Measurements from ENCODE around the gene LHPP. TPM values are rescaled to one million over a fixed set of nuclear protein-coding genes. Genes with fewer than 3 reads are reported as not detected.

LHPP gene
- total and polyA plus RNA-seq, 2 experiments from 2014 or later = 19.1 to 40.6 TPM

GRCh38 chr10:124476043-124476725, 14.6 kb downstream of the LHPP start:
- Histone ChIP-seq H3K27ac (no peak overlapping the region), H3K4me1 (ENCODE audit: low read depth) (no peaks in the 10 kb centered on the region), H3K27me3 (no peaks in the 10 kb centered on the region), H3K4me3 (no peak overlapping the region), H3K9me3 (ENCODE audit: low read depth) (no peaks in the 10 kb centered on the region), H3K36me3 (no peaks in the 10 kb centered on the region)
- TF ChIP-seq CTCF (IDR thresholded peaks at IDR 0.05; ENCODE audit: low read depth, low read length) = no peak
- no peak for DNase-seq (ENCODE audit: low read depth in 1 of 2, low spot score in 1 of 2)

DNA sequence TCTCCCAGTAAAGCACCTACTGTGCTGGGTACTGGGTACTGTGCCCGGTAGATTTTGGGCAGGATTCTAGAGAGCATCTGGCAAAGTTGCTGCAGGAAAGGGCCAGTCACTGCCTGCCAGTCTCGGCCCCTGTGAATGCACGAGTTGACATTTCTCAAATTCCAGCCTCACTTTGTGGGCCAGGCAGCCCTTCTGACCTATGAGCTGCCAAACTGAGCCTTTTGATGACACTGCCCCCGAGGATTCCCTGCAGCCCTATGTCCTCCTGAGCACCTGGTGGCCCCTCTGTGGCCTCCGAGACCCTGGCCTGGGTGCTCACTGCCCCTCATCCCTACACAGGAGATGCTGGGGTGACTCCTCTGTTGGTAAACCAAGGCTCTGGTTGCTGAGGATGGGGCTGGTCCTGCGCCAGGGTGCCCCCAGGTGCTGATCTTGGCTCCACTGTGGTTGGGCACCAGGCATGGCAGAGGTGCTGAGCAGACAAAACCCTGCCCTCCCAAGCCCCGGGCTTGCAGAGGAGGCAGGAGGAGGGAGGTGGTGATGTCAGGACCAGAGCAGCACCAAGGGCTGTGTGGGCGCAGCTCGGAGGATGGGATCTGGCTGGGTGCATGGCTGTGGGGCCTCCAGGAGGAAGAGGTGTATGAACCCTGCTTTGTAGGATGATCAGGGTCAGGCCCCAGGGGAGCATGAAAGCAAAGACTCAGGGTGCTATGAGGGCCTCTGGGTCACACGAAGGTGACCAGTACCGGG, 16.2 kb downstream of the LHPP start:
- Histone ChIP-seq H3K9me3 (ENCODE audit: low read depth) (no peaks in the 10 kb centered on the region), H3K4me1 (ENCODE audit: low read depth) (no peaks in the 10 kb centered on the region), H3K36me3 (no peaks in the 10 kb centered on the region), H3K27ac (no peak overlapping the region), H3K27me3 (no peaks in the 10 kb centered on the region), H3K4me3 (no peak overlapping the region)
- TF ChIP-seq CTCF (IDR thresholded peaks at IDR 0.05; ENCODE audit: low read depth, low read length) = no peak
- peak in 1 of 2 donors; percentile 52 for DNase-seq (ENCODE audit: low read depth in 1 of 2, low spot score in 1 of 2)

GRCh38 chr10:124478515-124478914, 16.9 kb downstream of the LHPP start:
- TF ChIP-seq CTCF (IDR thresholded peaks at IDR 0.05; ENCODE audit: low read depth, low read length) = no peak
- Histone ChIP-seq H3K36me3 (no peaks in the 10 kb centered on the region), H3K4me1 (ENCODE audit: low read depth) (no peaks in the 10 kb centered on the region), H3K27me3 (no peaks in the 10 kb centered on the region), H3K4me3 (no peak overlapping the region), H3K9me3 (ENCODE audit: low read depth) (no peaks in the 10 kb centered on the region), H3K27ac (no peak overlapping the region)
- no peak for DNase-seq (ENCODE audit: low read depth in 1 of 2, low spot score in 1 of 2)

GRCh38 chr10:124480860-124481259, 19.2 kb downstream of the LHPP start:
- no peak for DNase-seq (ENCODE audit: low read depth in 1 of 2, low spot score in 1 of 2)
- Histone ChIP-seq H3K27me3 (no peaks in the 10 kb centered on the region), H3K4me1 (ENCODE audit: low read depth) (no peaks in the 10 kb centered on the region), H3K9me3 (ENCODE audit: low read depth) (no peaks in the 10 kb centered on the region), H3K4me3 (no peak overlapping the region), H3K27ac (no peak overlapping the region), H3K36me3 (no peaks in the 10 kb centered on the region)
- no peak for TF ChIP-seq CTCF (IDR thresholded peaks at IDR 0.05; ENCODE audit: low read depth, low read length)

DNA sequence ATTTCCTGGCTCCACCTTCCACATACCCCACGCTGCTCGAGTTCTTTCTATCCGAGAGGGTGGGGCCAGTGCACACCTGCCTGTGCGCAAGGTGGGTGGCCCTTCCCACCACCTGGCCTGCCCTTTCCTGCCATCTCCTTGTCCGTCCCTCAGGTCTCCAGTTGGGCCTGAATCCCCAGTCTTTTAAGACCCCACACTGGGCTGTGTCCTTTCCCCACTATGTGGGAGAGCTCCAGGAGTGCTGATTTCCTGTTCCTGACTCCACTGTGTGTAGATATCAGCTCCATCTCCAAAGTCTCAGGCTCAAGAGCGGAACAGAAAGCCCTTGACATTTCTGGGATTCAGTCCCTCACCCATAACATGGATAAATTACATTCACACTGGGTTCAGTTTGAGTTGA, 20.1 kb downstream of the LHPP start:
- Histone ChIP-seq H3K36me3 (no peaks in the 10 kb centered on the region), H3K9me3 (ENCODE audit: low read depth) (no peaks in the 10 kb centered on the region), H3K4me3 (no peak overlapping the region), H3K27me3 (no peaks in the 10 kb centered on the region), H3K27ac (no peak overlapping the region), H3K4me1 (ENCODE audit: low read depth) (no peaks in the 10 kb centered on the region)
- TF ChIP-seq CTCF (IDR thresholded peaks at IDR 0.05; ENCODE audit: low read depth, low read length) = no peak
- peak in 1 of 2 donors; percentile 34 for DNase-seq (ENCODE audit: low read depth in 1 of 2, low spot score in 1 of 2)
